HepG2 (cell line): ENCODE data around the gene PSMB3. TPM values are rescaled to one million over a fixed set of nuclear protein-coding genes. Genes with fewer than 3 reads are reported as not detected.

Source experiments
- CBX2 ChIP-seq, 2 experiments: fragments of 200-600 bp in 1 of 2; sonication (generic); formaldehyde crosslinking in 1 of 2; IDR thresholded peaks; 2 replicates each; pipeline versions ENCODE4 v1.7.0 to v1.8.1; 2018 to 2022; ENCODE audit warnings: low read depth in 2 of 2, low read length in 1 of 2, mild to moderate bottlenecking in 1 of 2, missing genetic modification reagents in 1 of 2
- CREB3 ChIP-seq: sonication (generic); formaldehyde crosslinking; IDR thresholded peaks from 2 replicates; pipeline ENCODE4 v1.5.0; 2020; ENCODE audit warnings: missing genetic modification reagents
- GLI4 ChIP-seq: sonication (generic); formaldehyde crosslinking; IDR thresholded peaks from 2 replicates; pipeline ENCODE4 v1.5.1; 2020; ENCODE audit warnings: missing genetic modification reagents, mild to moderate bottlenecking, moderate library complexity, borderline replicate concordance
- HNRNPUL1 ChIP-seq: fragments of 200-400 bp; formaldehyde crosslinking; IDR thresholded peaks from 2 replicates; pipeline ENCODE4 v1.6.1; 2017; ENCODE audit warnings: low read depth, mild to moderate bottlenecking, low read length, moderate library complexity
- KAT7 ChIP-seq: IDR thresholded peaks from 2 replicates; pipeline ENCODE4 v1.6.1; 2018; ENCODE audit warnings: borderline replicate concordance, missing compliant biosample characterization
- MED1 ChIP-seq: sonication (generic); formaldehyde crosslinking; IDR thresholded peaks from 2 replicates; pipeline ENCODE4 v1.4.0; 2020; ENCODE audit warnings: missing genetic modification reagents
- MEF2D ChIP-seq: sonication (generic); formaldehyde crosslinking; IDR thresholded peaks from 2 replicates; pipeline ENCODE4 v1.5.1; 2020; ENCODE audit warnings: mild to moderate bottlenecking, missing genetic modification reagents
- UBTF ChIP-seq: sonication (generic); formaldehyde crosslinking; IDR thresholded peaks from 2 replicates; pipeline ENCODE4 v1.4.0; 2020; ENCODE audit warnings: mild to moderate bottlenecking, missing genetic modification reagents
- ZBTB38 ChIP-seq: sonication (generic); formaldehyde crosslinking; IDR thresholded peaks from 2 replicates; pipeline ENCODE4 v1.5.1; 2020; ENCODE audit warnings: mild to moderate bottlenecking, missing genetic modification reagents
- ZBTB43 ChIP-seq: sonication (generic); formaldehyde crosslinking; conservative IDR thresholded peaks from 2 replicates; pipeline ENCODE4 v1.4.0; 2020; ENCODE audit warnings: missing genetic modification reagents
- ZFY ChIP-seq: sonication (generic); formaldehyde crosslinking; IDR thresholded peaks from 2 replicates; pipeline ENCODE4 v1.4.0; 2020; ENCODE audit warnings: missing genetic modification reagents
- ZMYM3 ChIP-seq: sonication (generic); formaldehyde crosslinking; IDR thresholded peaks from 2 replicates; pipeline ENCODE4 v1.5.1; 2020; ENCODE audit warnings: mild to moderate bottlenecking, missing genetic modification reagents
- ZNF143 ChIP-seq: sonication (generic); formaldehyde crosslinking; IDR thresholded peaks from 2 replicates; pipeline ENCODE4 v1.4.0; 2020; ENCODE audit warnings: missing genetic modification reagents
- ZNF20 ChIP-seq: sonication (generic); formaldehyde crosslinking; IDR thresholded peaks from 2 replicates; pipeline ENCODE4 v1.4.0; 2020; ENCODE audit warnings: mild to moderate bottlenecking, moderate library complexity, missing genetic modification reagents
- ZNF446 ChIP-seq: sonication (generic); formaldehyde crosslinking; IDR thresholded peaks from 2 replicates; pipeline ENCODE4 v1.5.0; 2020; ENCODE audit warnings: mild to moderate bottlenecking, missing genetic modification reagents
- ZNF501 ChIP-seq: sonication (generic); formaldehyde crosslinking; IDR thresholded peaks from 2 replicates; pipeline ENCODE4 v1.5.1; 2020; ENCODE audit warnings: mild to moderate bottlenecking, moderate library complexity, missing genetic modification reagents
- ZNF549 ChIP-seq: sonication (generic); formaldehyde crosslinking; IDR thresholded peaks from 2 replicates; pipeline ENCODE4 v1.5.0; 2020; ENCODE audit warnings: missing genetic modification reagents
- ZNF790 ChIP-seq: sonication (generic); formaldehyde crosslinking; IDR thresholded peaks from 2 replicates; pipeline ENCODE4 v1.8.0; 2022; ENCODE audit warnings: missing genetic modification reagents, mild to moderate bottlenecking, borderline replicate concordance
- polyA plus RNA-seq, 8 experiments: library from polyadenylated mRNA; depleted of rRNA in 3 of 8; stranded (reverse) in 7 of 8; unstranded in 1 of 8; fragments of >200 nt; fragmentation: Illumina TruSeq in 4 of 8; extraction: Trizol in 4 of 8; gene quantifications; 2 replicates each; pipeline versions ENCODE4 v1.2.1 to v1.2.3, GENCODE V29; 2011 to 2016; ENCODE audit warnings: low read depth in 4 of 8, missing spikeins in 1 of 8, mixed read lengths in 1 of 8; ENCODE audit not compliant: insufficient read depth in 1 of 8
- total RNA-seq, 5 experiments: library from RNA; depleted of rRNA; stranded (reverse); fragments of >200 nt; fragmentation: Illumina TruSeq; extraction: Trizol; gene quantifications; 2 replicates each; pipeline ENCODE4 v1.2.3, GENCODE V29; 2016; ENCODE audit warnings: low read depth in 1 of 5
- TF ChIP-seq, protein P1 (sequence below): sonication (generic); formaldehyde crosslinking; IDR thresholded peaks from 2 replicates; pipeline ENCODE4 v1.4.0; 2020; ENCODE audit warnings: low read depth, mild to moderate bottlenecking, missing genetic modification reagents
- TF ChIP-seq, protein P2 (sequence below): sonication (generic); formaldehyde crosslinking; IDR thresholded peaks from 2 replicates; pipeline ENCODE4 v1.5.0; 2020; ENCODE audit warnings: mild to moderate bottlenecking, missing genetic modification reagents

PSMB3 gene
- total and polyA plus RNA-seq, 2 of the 13 experiments (the other 11 are each of a cell fraction or from before 2014, with no cell fraction given): 366 to 517 TPM

GRCh38 chr17:38703742-38704605, 48.6 kb upstream of the PSMB3 start (continued):
- TF ChIP-seq UBTF (peak; percentile 83), ZMYM3 (CRISPR knock-in tag) (peak; percentile 94), KAT7 (CRISPR knock-in tag) (0 out of 2 replicates have a peak, but pooled peaks have one; percentile 70), CREB3 (no peak; the same call in 1 of the 2 replicates), ZNF446 (CRISPR knock-in tag) (no peak; the same call in none of the 2 replicates), MED1 (peak; percentile 99), ZNF790 (CRISPR knock-in tag) (no peak), GLI4 (CRISPR knock-in tag) (no peak), ZBTB43 (peak; percentile 61; the same call in 1 of the 2 replicates), HNRNPUL1 (no peak), ZNF501 (CRISPR knock-in tag) (peak; percentile 77), CBX2 (IDR thresholded peaks at IDR 0.05; ENCODE audit: low read depth, low read length) (no peak), CBX2 (CRISPR knock-in tag; IDR thresholded peaks at IDR 0.05; ENCODE audit: low read depth) (no peak; the same call in 1 of the 2 replicates), ZNF20 (peak; percentile 76; the same call in 1 of the 2 replicates), ZFY (CRISPR knock-in tag) (peak; percentile 69), ZNF143 (peak; percentile 61; the same call in 1 of the 2 replicates), ZBTB38 (CRISPR knock-in tag) (peak; percentile 79), MEF2D (peak; percentile 85), ZNF549 (no peak)
- TF ChIP-seq, protein P1, sequence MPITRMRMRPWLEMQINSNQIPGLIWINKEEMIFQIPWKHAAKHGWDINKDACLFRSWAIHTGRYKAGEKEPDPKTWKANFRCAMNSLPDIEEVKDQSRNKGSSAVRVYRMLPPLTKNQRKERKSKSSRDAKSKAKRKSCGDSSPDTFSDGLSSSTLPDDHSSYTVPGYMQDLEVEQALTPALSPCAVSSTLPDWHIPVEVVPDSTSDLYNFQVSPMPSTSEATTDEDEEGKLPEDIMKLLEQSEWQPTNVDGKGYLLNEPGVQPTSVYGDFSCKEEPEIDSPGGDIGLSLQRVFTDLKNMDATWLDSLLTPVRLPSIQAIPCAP: no peak
- TF ChIP-seq, protein P2, sequence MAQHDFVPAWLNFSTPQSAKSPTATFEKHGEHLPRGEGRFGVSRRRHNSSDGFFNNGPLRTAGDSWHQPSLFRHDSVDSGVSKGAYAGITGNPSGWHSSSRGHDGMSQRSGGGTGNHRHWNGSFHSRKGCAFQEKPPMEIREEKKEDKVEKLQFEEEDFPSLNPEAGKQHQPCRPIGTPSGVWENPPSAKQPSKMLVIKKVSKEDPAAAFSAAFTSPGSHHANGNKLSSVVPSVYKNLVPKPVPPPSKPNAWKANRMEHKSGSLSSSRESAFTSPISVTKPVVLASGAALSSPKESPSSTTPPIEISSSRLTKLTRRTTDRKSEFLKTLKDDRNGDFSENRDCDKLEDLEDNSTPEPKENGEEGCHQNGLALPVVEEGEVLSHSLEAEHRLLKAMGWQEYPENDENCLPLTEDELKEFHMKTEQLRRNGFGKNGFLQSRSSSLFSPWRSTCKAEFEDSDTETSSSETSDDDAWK: no peak
